Peyer's patch (tissue), 4 donors: ENCODE measurements around the gene DHRS4.
"Not testable (repeated sequence)": the region's sequence is repeated elsewhere in the genome, so short reads cannot be mapped to it uniquely, and the experiment has no call there.

Source experiments
- POLR2A ChIP-seq, 2 donors: fragments of 450-650 bp; IDR thresholded peaks; one replicate each; pipeline ENCODE4 v1.5.1; 2017; ENCODE audit warnings: antibody characterized with exemption in 2 of 2, mild to moderate bottlenecking in 2 of 2, moderate library complexity in 2 of 2
- TF ChIP-seq, protein P1 (sequence below), 6 experiments: fragments of 450-650 bp in 4 of 6; fragments of 200-600 bp in 2 of 6; sonication (generic) in 1 of 6; IDR thresholded peaks; one replicate each; pipeline ENCODE4 v1.5.1; 2017 to 2019; ENCODE audit warnings: antibody characterized with exemption in 6 of 6, mild to moderate bottlenecking in 3 of 6, moderate library complexity in 1 of 6

DNA sequence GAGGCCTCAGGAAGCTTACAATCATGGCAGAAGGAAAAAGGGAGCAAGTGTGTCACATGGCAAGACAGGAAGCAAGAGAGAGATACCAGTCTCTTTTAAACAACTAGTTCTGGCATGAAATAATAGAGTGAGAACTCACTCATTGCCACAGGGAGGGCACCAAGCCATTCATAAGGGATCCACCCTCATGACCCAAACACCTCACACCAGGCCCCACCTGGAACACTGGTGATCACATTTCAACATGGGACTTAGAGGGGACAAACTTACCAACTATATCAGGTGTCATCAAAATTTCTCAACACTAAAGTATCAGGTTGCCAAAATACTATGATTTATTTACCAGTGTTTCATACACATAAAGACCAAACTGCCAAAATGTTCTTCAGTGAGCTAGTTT lies 42.4 kb downstream of the DHRS4 start:
- TF ChIP-seq, protein P1, sequence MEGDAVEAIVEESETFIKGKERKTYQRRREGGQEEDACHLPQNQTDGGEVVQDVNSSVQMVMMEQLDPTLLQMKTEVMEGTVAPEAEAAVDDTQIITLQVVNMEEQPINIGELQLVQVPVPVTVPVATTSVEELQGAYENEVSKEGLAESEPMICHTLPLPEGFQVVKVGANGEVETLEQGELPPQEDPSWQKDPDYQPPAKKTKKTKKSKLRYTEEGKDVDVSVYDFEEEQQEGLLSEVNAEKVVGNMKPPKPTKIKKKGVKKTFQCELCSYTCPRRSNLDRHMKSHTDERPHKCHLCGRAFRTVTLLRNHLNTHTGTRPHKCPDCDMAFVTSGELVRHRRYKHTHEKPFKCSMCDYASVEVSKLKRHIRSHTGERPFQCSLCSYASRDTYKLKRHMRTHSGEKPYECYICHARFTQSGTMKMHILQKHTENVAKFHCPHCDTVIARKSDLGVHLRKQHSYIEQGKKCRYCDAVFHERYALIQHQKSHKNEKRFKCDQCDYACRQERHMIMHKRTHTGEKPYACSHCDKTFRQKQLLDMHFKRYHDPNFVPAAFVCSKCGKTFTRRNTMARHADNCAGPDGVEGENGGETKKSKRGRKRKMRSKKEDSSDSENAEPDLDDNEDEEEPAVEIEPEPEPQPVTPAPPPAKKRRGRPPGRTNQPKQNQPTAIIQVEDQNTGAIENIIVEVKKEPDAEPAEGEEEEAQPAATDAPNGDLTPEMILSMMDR (IDR thresholded peaks at IDR 0.05) = not testable (repeated sequence)
- not testable (repeated sequence) for TF ChIP-seq POLR2A (IDR thresholded peaks at IDR 0.05)
